22Rv1 (cell line): Measurements from ENCODE around the gene ZNF783.
"Not testable (repeated sequence)": the region's sequence is repeated elsewhere in the genome, so short reads cannot be mapped to it uniquely, and the experiment has no call there.

Experiments
- H3K27ac ChIP-seq: fragments of 450-650 bp; 2 replicates; pipeline ENCODE4 v1.5.1; 2017
- CTCF ChIP-seq: fragments of 450-650 bp; IDR thresholded peaks from 2 replicates; pipeline ENCODE4 v1.5.1; 2017; ENCODE audit warnings: mild to moderate bottlenecking
- ZFX ChIP-seq: fragments of 450-650 bp; IDR thresholded peaks from 2 replicates; pipeline ENCODE4 v1.6.1; 2017; ENCODE audit warnings: antibody characterized with exemption, borderline replicate concordance

Gene ZNF783

DNA sequence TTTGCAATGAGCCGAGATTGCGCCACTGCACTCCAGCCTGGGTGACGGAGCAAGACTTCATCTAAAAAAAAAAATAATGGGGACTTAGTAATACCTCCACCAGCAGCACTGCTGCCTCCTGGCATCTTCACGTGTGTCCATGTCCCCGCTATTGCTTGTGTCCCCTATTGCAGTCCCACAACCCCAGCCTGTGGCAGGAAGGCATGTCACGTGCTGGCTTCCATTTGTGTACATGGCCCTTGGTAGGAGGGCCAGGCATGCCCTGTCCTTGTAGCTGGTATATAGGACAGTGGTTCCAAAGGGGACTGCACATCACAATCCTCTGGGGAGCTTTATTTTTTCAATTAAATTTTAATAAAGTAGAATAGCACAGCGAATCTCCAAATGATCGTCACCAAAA lies 5.7 kb downstream of the ZNF783 start:
- TF ChIP-seq ZFX (no peak), CTCF (no peak)
- no peak overlapping the region for H3K27ac ChIP-seq

DNA sequence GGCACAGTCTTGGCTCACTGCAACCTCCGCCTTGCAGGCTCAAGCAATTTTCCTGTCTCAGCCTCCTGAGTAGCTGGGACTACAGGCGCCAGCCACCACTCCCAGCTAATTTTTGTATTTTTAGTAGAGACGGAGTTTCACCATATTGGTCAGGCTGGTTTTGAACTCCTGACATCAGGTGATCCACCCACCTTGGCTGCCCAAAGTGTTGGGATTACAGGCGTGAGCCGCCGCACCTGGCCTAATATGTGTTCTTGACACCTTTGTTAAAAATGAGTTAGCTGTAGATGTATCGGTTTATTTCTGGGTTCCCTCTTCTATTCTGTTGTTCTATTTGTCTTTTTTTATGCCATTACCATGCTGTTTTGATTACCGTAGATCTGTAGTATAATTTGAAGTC lies 12.4 kb downstream of the ZNF783 start:
- not testable (repeated sequence) for H3K27ac ChIP-seq

DNA sequence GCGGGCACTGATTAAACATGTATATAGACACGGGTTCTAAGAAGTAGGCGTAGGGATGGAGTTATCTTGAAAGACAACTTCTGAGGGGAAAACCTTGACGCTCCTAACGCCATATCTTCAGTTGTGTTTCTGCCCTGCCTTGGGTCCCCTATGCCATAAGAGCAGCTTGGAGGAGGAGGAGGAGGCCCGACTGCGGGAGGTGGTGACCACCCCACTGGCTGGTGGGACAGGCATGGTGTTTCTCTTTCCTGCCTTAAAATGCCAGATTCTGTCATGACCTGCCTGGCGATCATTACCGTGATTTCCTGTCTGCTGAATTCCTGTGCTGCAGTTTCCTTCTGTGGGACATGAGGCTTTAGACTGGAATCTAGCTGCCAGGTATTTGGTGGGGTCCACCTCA lies 15.9 kb downstream of the ZNF783 start:
- H3K27ac ChIP-seq, result no peak overlapping the region
- TF ChIP-seq CTCF (no peak), ZFX (no peak)

- TF ChIP-seq ZFX (no peak), CTCF (no peak)
- no peak overlapping the region for H3K27ac ChIP-seq
Measured at GRCh38 chr7:149278396-149278795, 16.4 kb downstream of the ZNF783 start.

- no peak overlapping the region for H3K27ac ChIP-seq
- TF ChIP-seq ZFX (no peak), CTCF (no peak)
Measured at GRCh38 chr7:149279111-149279743, 17.2 kb downstream of the ZNF783 start.

GRCh38 chr7:149280151-149280550 lies 18.2 kb downstream of the ZNF783 start:
- H3K27ac ChIP-seq, result no peak overlapping the region
- no peak for TF ChIP-seq CTCF
- TF ChIP-seq ZFX, result no peak

GRCh38 chr7:149280661-149281507 lies 18.9 kb downstream of the ZNF783 start:
- TF ChIP-seq CTCF, result no peak
- no peak for TF ChIP-seq ZFX
- no peak overlapping the region for H3K27ac ChIP-seq
